ENCODE results near the gene OR7C1.

GRCh38 chr19:14809272-14810057 lies 25.5 kb downstream of the OR7C1 start:
- TF ChIP-seq CTCF (IDR thresholded peaks at IDR 0.05) (no peak), POLR2AphosphoS5 (IDR thresholded peaks at IDR 0.05) (no peak)

Measured in upper lobe of left lung (tissue), 4 donors.